ENCODE measurements around the gene FAM117A. TPM values are rescaled to one million over a fixed set of nuclear protein-coding genes. Genes with fewer than 3 reads are reported as not detected.

Gene FAM117A
- total RNA-seq, 4 donors from 2014 or later: 5.6 to 7.5 (median 6.5) TPM

- H3K4me1 ChIP-seq: peaks cover 0 to 50% (median 0%) of the 10 kb centered on the region in 3 donors
- WGBS, 2 donors: 54 to 76% methylated on average over 2 of the region's 2 CpGs
- peaks cover 0 to 21% (median 4%) of the 10 kb centered on the region in 3 donors for H3K36me3 ChIP-seq
- H3K9me3 ChIP-seq: no peaks in the 10 kb centered on the region
- intact Hi-C loops (cut with DNase I): no loop called here
- DNase-seq: no peak
- H3K27me3 ChIP-seq: no peaks in the 10 kb centered on the region
- no peak overlapping the region for H3K4me3 ChIP-seq
- TF ChIP-seq POLR2A (IDR thresholded peaks at IDR 0.05): no peak
- TF ChIP-seq, protein P1, sequence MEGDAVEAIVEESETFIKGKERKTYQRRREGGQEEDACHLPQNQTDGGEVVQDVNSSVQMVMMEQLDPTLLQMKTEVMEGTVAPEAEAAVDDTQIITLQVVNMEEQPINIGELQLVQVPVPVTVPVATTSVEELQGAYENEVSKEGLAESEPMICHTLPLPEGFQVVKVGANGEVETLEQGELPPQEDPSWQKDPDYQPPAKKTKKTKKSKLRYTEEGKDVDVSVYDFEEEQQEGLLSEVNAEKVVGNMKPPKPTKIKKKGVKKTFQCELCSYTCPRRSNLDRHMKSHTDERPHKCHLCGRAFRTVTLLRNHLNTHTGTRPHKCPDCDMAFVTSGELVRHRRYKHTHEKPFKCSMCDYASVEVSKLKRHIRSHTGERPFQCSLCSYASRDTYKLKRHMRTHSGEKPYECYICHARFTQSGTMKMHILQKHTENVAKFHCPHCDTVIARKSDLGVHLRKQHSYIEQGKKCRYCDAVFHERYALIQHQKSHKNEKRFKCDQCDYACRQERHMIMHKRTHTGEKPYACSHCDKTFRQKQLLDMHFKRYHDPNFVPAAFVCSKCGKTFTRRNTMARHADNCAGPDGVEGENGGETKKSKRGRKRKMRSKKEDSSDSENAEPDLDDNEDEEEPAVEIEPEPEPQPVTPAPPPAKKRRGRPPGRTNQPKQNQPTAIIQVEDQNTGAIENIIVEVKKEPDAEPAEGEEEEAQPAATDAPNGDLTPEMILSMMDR (IDR thresholded peaks at IDR 0.05): no peak
- no peak overlapping the region for H3K27ac ChIP-seq
Observed at GRCh38 chr17:49667854-49668253, 96.1 kb downstream of the FAM117A start.

DNA sequence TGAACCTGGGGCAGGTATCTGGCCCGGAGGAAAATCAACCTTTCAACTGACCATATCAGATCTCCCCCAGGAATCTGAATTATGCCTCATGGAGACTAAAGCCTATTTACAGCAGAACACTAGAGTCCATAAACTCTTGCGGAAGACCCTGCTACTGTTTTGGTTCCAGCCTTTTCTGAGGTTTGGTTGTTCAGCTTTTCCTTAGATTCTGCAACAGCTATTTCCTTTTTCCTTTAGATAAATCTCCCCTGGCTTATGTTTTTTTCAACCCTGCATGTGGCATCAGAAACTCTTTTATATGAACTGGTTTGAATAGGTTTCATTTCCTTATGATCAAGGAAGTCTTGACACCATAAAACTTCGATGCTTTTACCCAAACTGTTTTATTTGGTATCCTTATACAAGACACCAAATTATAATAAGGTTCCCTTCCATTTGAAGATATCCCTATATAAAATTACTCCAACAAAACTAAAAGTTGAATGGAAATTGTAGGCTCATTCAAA, 99.2 kb downstream of the FAM117A start:
- Histone ChIP-seq H3K4me1 (peaks cover 0 to 32% (median 0%) of the 10 kb centered on the region in 3 donors), H3K36me3 (peaks cover 0 to 21% (median 0%) of the 10 kb centered on the region in 3 donors), H3K27me3 (no peaks in the 10 kb centered on the region), H3K27ac (peak overlapping the region in 1 of 4 donors; percentile 19), H3K9me3 (no peaks in the 10 kb centered on the region), H3K4me3 (no peak overlapping the region)
- no peak for DNase-seq
- intact Hi-C loops (cut with DNase I): no loop called here
- 72 to 80% methylated on average over 3 of the region's 3 CpGs for WGBS, 2 donors
- TF ChIP-seq, protein P1 (IDR thresholded peaks at IDR 0.05): no peak
- no peak for TF ChIP-seq POLR2A (IDR thresholded peaks at IDR 0.05)

Other genes starting within 250 kb of the FAM117A start
- 1 to 10 TPM in 2 of 4 donors, under 1 TPM in 2; 0.53 to 3.8 (median 1.5) TPM for gene NXPH3, start 188.3 kb downstream of the FAM117A start, total RNA-seq
- gene SPOP, start 86.0 kb downstream of the FAM117A start, total RNA-seq: 10 to 100 TPM; 18.1 to 67.5 (median 36.5) TPM
- gene SLC35B1, start 56.2 kb downstream of the FAM117A start, total RNA-seq: 10 to 100 TPM; 32.4 to 68.5 (median 36.2) TPM
- gene KAT7, start 24.6 kb upstream of the FAM117A start, total RNA-seq: 10 to 100 TPM; 22.6 to 32.6 (median 26.6) TPM
- gene TAC4, start 83.9 kb upstream of the FAM117A start, total RNA-seq: not detected
- under 1 TPM in 2 of 4 donors, not detected in 2; 0.13 to 0.67 TPM for gene DLX4, start 205.1 kb upstream of the FAM117A start, total RNA-seq
- gene DLX3, start 231.1 kb upstream of the FAM117A start, total RNA-seq: 1 to 10 TPM in 3 of 4 donors, under 1 TPM in 1; 0.76 to 2.0 (median 1.4) TPM